Stimulated activated naive CD8-positive, alpha-beta T cell treated with anti-CD3 and anti-CD28 coated beads, Interleukin-15, Interleukin-2, amounts not matched to agents 100 ng/mL and 50 ng/mL, for 24 hours (primary cell): ENCODE results near the gene LRIG1.
A peak's percentile ranks its signal among the peaks of the same experiment; 100 is the strongest.

ENCODE experiments used
- H3K27ac Mint-ChIP-seq: one replicate; pipeline ENCODE4 v1.8.0; 2021; ENCODE audit warnings: mild to moderate bottlenecking, mixed read lengths
- H3K27me3 Mint-ChIP-seq: one replicate; pipeline ENCODE4 v1.8.0; 2021; ENCODE audit warnings: mixed read lengths
- H3K36me3 Mint-ChIP-seq: one replicate; pipeline ENCODE4 v1.8.0; 2021; ENCODE audit warnings: low read depth, mixed read lengths
- H3K4me1 Mint-ChIP-seq: one replicate; pipeline ENCODE4 v1.8.0; 2021; ENCODE audit warnings: low read depth, mixed read lengths
- H3K4me3 Mint-ChIP-seq: one replicate; pipeline ENCODE4 v1.8.0; 2021; ENCODE audit warnings: mild to moderate bottlenecking, mixed read lengths
- H3K9me3 Mint-ChIP-seq: one replicate; pipeline ENCODE4 v1.8.0; 2021; ENCODE audit warnings: mixed read lengths

Gene LRIG1

GRCh38 chr3:66518126-66518525, 17.3 kb upstream of the LRIG1 start:
- no peaks in the 10 kb centered on the region for H3K4me1 Mint-ChIP-seq
- no peaks in the 10 kb centered on the region for H3K36me3 Mint-ChIP-seq

GRCh38 chr3:66517241-66517640, 16.4 kb upstream of the LRIG1 start:
- no peaks in the 10 kb centered on the region for H3K36me3 Mint-ChIP-seq
- H3K4me1 Mint-ChIP-seq = no peaks in the 10 kb centered on the region
- H3K27ac Mint-ChIP-seq = no peak overlapping the region
- peaks cover 18% of the 10 kb centered on the region for H3K27me3 Mint-ChIP-seq
- H3K9me3 Mint-ChIP-seq = no peaks in the 10 kb centered on the region
- H3K4me3 Mint-ChIP-seq = no peak overlapping the region

More at GRCh38 chr3:66518126-66518525, 17.3 kb upstream of the LRIG1 start:
- Mint-ChIP-seq H3K9me3 (no peaks in the 10 kb centered on the region), H3K4me3 (no peak overlapping the region), H3K27ac (no peak overlapping the region), H3K27me3 (peaks cover 11% of the 10 kb centered on the region)

GRCh38 chr3:66508461-66508860, 7.6 kb upstream of the LRIG1 start:
- no peak overlapping the region for H3K27ac Mint-ChIP-seq
- H3K27me3 Mint-ChIP-seq = peaks cover 27% of the 10 kb centered on the region
- no peaks in the 10 kb centered on the region for H3K36me3 Mint-ChIP-seq
- H3K9me3 Mint-ChIP-seq = no peaks in the 10 kb centered on the region
- H3K4me3 Mint-ChIP-seq = no peak overlapping the region
- H3K4me1 Mint-ChIP-seq = no peaks in the 10 kb centered on the region

GRCh38 chr3:66507423-66508260, 6.8 kb upstream of the LRIG1 start:
- no peaks in the 10 kb centered on the region for H3K9me3 Mint-ChIP-seq
- H3K27me3 Mint-ChIP-seq = peaks cover 29% of the 10 kb centered on the region
- H3K27ac Mint-ChIP-seq = no peak overlapping the region
- H3K4me1 Mint-ChIP-seq = no peaks in the 10 kb centered on the region
- no peak overlapping the region for H3K4me3 Mint-ChIP-seq
- no peaks in the 10 kb centered on the region for H3K36me3 Mint-ChIP-seq

GRCh38 chr3:66506154-66506553, 5.3 kb upstream of the LRIG1 start:
- Mint-ChIP-seq H3K27me3 (peaks cover 30% of the 10 kb centered on the region), H3K27ac (no peak overlapping the region), H3K4me3 (no peak overlapping the region), H3K9me3 (no peaks in the 10 kb centered on the region), H3K36me3 (no peaks in the 10 kb centered on the region), H3K4me1 (peaks cover 9% of the 10 kb centered on the region)

- H3K27ac Mint-ChIP-seq = no peak overlapping the region
- peaks cover 26% of the 10 kb centered on the region for H3K27me3 Mint-ChIP-seq
- no peak overlapping the region for H3K4me3 Mint-ChIP-seq
- H3K9me3 Mint-ChIP-seq = no peaks in the 10 kb centered on the region
- no peaks in the 10 kb centered on the region for H3K36me3 Mint-ChIP-seq
- H3K4me1 Mint-ChIP-seq = peaks cover 11% of the 10 kb centered on the region
These were observed 4.2 kb upstream of the LRIG1 start for GRCh38 chr3:66504850-66505641.

GRCh38 chr3:66502981-66503380, 2.2 kb upstream of the LRIG1 start:
- H3K9me3 Mint-ChIP-seq = no peaks in the 10 kb centered on the region
- peaks cover 26% of the 10 kb centered on the region for H3K27me3 Mint-ChIP-seq
- H3K27ac Mint-ChIP-seq = no peak overlapping the region
- H3K4me3 Mint-ChIP-seq = no peak overlapping the region
- no peaks in the 10 kb centered on the region for H3K36me3 Mint-ChIP-seq
- H3K4me1 Mint-ChIP-seq = peaks cover 31% of the 10 kb centered on the region

GRCh38 chr3:66502245-66502874, 1.5 kb upstream of the LRIG1 start:
- no peaks in the 10 kb centered on the region for H3K9me3 Mint-ChIP-seq
- peaks cover 36% of the 10 kb centered on the region for H3K4me1 Mint-ChIP-seq
- no peak overlapping the region for H3K27ac Mint-ChIP-seq
- no peaks in the 10 kb centered on the region for H3K36me3 Mint-ChIP-seq
- peaks cover 26% of the 10 kb centered on the region for H3K27me3 Mint-ChIP-seq
- peak overlapping the region; percentile 20 for H3K4me3 Mint-ChIP-seq

- no peaks in the 10 kb centered on the region for H3K9me3 Mint-ChIP-seq
- H3K27ac Mint-ChIP-seq = peak overlapping the region; percentile 47
- peaks cover 43% of the 10 kb centered on the region for H3K4me1 Mint-ChIP-seq
- no peaks in the 10 kb centered on the region for H3K36me3 Mint-ChIP-seq
- peaks cover 26% of the 10 kb centered on the region for H3K27me3 Mint-ChIP-seq
- H3K4me3 Mint-ChIP-seq = peak overlapping the region; percentile 79
These were observed 842 bp upstream of the LRIG1 start for GRCh38 chr3:66501483-66502244.

GRCh38 chr3:66499881-66500575, 794 bp downstream of the LRIG1 start:
- Mint-ChIP-seq H3K36me3 (no peaks in the 10 kb centered on the region), H3K4me1 (peaks cover 59% of the 10 kb centered on the region), H3K27me3 (peaks cover 26% of the 10 kb centered on the region), H3K4me3 (peak overlapping the region; percentile 88), H3K9me3 (no peaks in the 10 kb centered on the region), H3K27ac (peak overlapping the region; percentile 79)

- Mint-ChIP-seq H3K4me1 (peaks cover 70% of the 10 kb centered on the region), H3K27ac (peak overlapping the region; percentile 79), H3K9me3 (no peaks in the 10 kb centered on the region), H3K27me3 (peaks cover 26% of the 10 kb centered on the region), H3K4me3 (peak overlapping the region; percentile 88), H3K36me3 (no peaks in the 10 kb centered on the region)
These were observed 1.9 kb downstream of the LRIG1 start for GRCh38 chr3:66498687-66499621.

- no peaks in the 10 kb centered on the region for H3K9me3 Mint-ChIP-seq
- H3K27ac Mint-ChIP-seq = peak overlapping the region; percentile 31
- no peaks in the 10 kb centered on the region for H3K36me3 Mint-ChIP-seq
- H3K4me3 Mint-ChIP-seq = peak overlapping the region; percentile 88
- peaks cover 23% of the 10 kb centered on the region for H3K27me3 Mint-ChIP-seq
- peaks cover 75% of the 10 kb centered on the region for H3K4me1 Mint-ChIP-seq
These were observed 2.7 kb downstream of the LRIG1 start for GRCh38 chr3:66497985-66498671.
